ENCODE data around the gene TNRC6C.

Gene TNRC6C

GRCh38 chr17:78121801-78122215, 163.3 kb downstream of the TNRC6C start:
- DNase-seq (ENCODE audit: extremely low read depth, low read depth): no peak
- no peak for TF ChIP-seq CTCF (IDR thresholded peaks at IDR 0.05; ENCODE audit: low read depth, low read length)

- DNase-seq (ENCODE audit: extremely low read depth, low read depth): no peak
- TF ChIP-seq CTCF (IDR thresholded peaks at IDR 0.05; ENCODE audit: low read depth, low read length): no peak
Observed at GRCh38 chr17:78122216-78122930, 163.9 kb downstream of the TNRC6C start.

- no peak for TF ChIP-seq CTCF (IDR thresholded peaks at IDR 0.05; ENCODE audit: low read depth, low read length)
- no peak for DNase-seq (ENCODE audit: extremely low read depth, low read depth)
Observed at GRCh38 chr17:78122931-78123249, 164.4 kb downstream of the TNRC6C start.

GRCh38 chr17:78123258-78123929, 164.9 kb downstream of the TNRC6C start:
- DNase-seq (ENCODE audit: extremely low read depth, low read depth): no peak
- no peak for TF ChIP-seq CTCF (IDR thresholded peaks at IDR 0.05; ENCODE audit: low read depth, low read length)

GRCh38 chr17:78124081-78124835, 165.8 kb downstream of the TNRC6C start:
- no peak for DNase-seq (ENCODE audit: extremely low read depth, low read depth)
- TF ChIP-seq CTCF (IDR thresholded peaks at IDR 0.05; ENCODE audit: low read depth, low read length): no peak

GRCh38 chr17:78124836-78125137, 166.3 kb downstream of the TNRC6C start:
- DNase-seq (ENCODE audit: extremely low read depth, low read depth): no peak
- TF ChIP-seq CTCF (IDR thresholded peaks at IDR 0.05; ENCODE audit: low read depth, low read length): no peak
